ENCODE measurements around the gene PCYT2.
A peak's percentile ranks its signal among the peaks of the same experiment; 100 is the strongest.

PCYT2 gene

GRCh38 chr17:81942167-81942553, 31.0 kb upstream of the PCYT2 start:
- no peak for DNase-seq (ENCODE audit: low spot score)

GRCh38 chr17:81941484-81942166, 30.4 kb upstream of the PCYT2 start:
- no peak for DNase-seq (ENCODE audit: low spot score)

- DNase-seq (ENCODE audit: low spot score): no peak
Observed at GRCh38 chr17:81940538-81941483, 29.6 kb upstream of the PCYT2 start.

- no peak for DNase-seq (ENCODE audit: low spot score)
Observed at GRCh38 chr17:81939881-81940385, 28.7 kb upstream of the PCYT2 start.

- DNase-seq (ENCODE audit: low spot score): no peak
Observed at GRCh38 chr17:81939218-81939617, 28.0 kb upstream of the PCYT2 start.

GRCh38 chr17:81935709-81936084, 24.5 kb upstream of the PCYT2 start:
- no peak for DNase-seq (ENCODE audit: low spot score)

GRCh38 chr17:81934850-81935708, 23.9 kb upstream of the PCYT2 start:
- no peak for DNase-seq (ENCODE audit: low spot score)

GRCh38 chr17:81934098-81934757, 23.0 kb upstream of the PCYT2 start:
- DNase-seq (ENCODE audit: low spot score): no peak

GRCh38 chr17:81933178-81933699, 22.0 kb upstream of the PCYT2 start:
- DNase-seq (ENCODE audit: low spot score): no peak

- DNase-seq (ENCODE audit: low spot score): no peak
Observed at GRCh38 chr17:81932333-81932983, 21.3 kb upstream of the PCYT2 start.

- no peak for DNase-seq (ENCODE audit: low spot score)
Observed at GRCh38 chr17:81931557-81932332, 20.5 kb upstream of the PCYT2 start.

- no peak for DNase-seq (ENCODE audit: low spot score)
Observed at GRCh38 chr17:81931189-81931556, 20.0 kb upstream of the PCYT2 start.

- no peak for DNase-seq (ENCODE audit: low spot score)
Observed at GRCh38 chr17:81930142-81931125, 19.2 kb upstream of the PCYT2 start.

- DNase-seq (ENCODE audit: low spot score): no peak
Observed at GRCh38 chr17:81929253-81930141, 18.3 kb upstream of the PCYT2 start.

GRCh38 chr17:81928544-81929252, 17.5 kb upstream of the PCYT2 start:
- DNase-seq (ENCODE audit: low spot score): no peak

GRCh38 chr17:81927653-81928543, 16.7 kb upstream of the PCYT2 start, which contains the start of gene MAFG:
Gene MAFG, minus strand, starts transcription at chr17:81927735. Its CDS starts 4,550 bp downstream, at chr17:81923185.
- DNase-seq (ENCODE audit: low spot score): peak; percentile 98
